Central memory CD4-positive, alpha-beta T cell (primary cell): ENCODE results near the gene STK38L.
"Not testable (repeated sequence)": the region's sequence is repeated elsewhere in the genome, so short reads cannot be mapped to it uniquely, and the experiment has no call there.

Experiments used
- DNase-seq: peaks from one replicate; pipeline ENCODE4 v3.0.0; 2022

The STK38L gene

DNA sequence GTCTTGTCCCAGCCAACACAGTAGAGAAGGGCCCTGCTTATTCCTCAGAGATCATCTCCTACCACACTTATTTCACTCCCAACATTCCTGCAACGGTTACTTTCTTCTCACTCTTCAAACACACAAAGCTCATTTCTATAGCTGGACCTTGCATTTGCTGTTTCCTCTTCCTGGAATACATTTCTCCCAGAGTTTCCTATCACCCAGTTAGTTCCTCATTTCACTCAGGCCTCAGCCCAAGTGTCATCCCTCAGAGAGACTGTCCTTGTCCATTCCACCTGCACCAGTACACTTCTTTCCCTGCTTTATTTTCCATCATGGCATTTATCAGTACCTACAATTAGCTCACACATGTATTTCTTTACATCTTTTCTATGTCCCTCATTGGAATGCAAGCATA lies 14.7 kb upstream of the STK38L start:
- no peak for DNase-seq

DNA sequence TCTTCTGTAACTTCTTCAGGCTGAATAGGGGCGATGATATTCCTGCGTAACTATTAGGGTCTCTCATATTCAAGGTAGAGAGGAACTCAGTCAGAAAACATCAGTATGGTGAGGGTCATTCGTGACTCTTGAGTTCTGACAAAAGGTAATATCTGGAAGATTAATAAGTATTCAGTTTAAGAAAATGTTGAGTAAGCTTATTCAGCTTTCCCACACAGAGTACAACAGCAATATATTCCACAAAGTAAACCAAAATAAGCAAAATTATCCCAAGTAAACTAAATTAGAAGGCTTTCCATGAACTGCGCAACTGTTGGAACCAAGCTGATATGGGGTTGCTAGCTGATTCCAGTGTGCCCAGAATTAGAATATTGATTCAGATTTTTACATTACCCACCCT lies 12.7 kb upstream of the STK38L start:
- DNase-seq, result not testable (repeated sequence)

DNA sequence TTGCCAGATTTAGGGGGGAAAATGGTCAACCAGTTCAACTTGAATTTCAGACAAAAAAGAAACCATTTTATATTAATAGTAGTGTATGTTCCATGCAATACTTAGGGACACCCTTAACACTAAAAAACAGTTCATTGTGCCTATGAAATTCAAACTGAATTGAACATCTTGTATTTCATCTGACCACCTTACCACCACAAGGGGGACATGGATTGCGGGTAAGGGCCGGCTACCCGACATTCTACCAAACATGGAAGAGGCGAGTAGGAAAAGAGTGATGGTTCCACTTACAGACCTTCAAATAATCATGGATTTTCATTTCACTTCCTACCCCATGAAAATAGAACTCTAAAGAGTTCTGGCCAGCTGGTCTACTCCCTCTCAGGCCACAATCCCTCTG lies 10.3 kb upstream of the STK38L start:
- DNase-seq, result no peak

DNA sequence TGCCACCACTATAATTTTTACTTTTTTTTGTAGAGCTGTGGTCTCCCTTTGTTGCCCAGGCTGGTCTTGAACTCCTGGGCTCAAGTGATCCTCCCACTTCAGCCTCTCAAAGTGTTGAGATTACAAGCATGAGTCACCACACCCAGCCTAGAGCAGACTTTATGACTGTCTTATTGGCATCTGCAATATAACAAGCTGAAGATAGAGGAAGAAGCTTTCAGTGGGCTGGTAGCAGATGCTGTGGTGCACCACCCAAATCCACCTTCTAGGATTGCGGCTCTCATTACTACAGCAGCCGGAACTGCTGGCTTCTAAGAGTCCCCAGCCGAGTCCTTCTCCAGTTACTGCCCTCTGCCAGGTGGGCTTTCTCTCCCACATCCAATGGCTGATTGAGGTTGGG lies 7.6 kb upstream of the STK38L start:
- no peak for DNase-seq

DNA sequence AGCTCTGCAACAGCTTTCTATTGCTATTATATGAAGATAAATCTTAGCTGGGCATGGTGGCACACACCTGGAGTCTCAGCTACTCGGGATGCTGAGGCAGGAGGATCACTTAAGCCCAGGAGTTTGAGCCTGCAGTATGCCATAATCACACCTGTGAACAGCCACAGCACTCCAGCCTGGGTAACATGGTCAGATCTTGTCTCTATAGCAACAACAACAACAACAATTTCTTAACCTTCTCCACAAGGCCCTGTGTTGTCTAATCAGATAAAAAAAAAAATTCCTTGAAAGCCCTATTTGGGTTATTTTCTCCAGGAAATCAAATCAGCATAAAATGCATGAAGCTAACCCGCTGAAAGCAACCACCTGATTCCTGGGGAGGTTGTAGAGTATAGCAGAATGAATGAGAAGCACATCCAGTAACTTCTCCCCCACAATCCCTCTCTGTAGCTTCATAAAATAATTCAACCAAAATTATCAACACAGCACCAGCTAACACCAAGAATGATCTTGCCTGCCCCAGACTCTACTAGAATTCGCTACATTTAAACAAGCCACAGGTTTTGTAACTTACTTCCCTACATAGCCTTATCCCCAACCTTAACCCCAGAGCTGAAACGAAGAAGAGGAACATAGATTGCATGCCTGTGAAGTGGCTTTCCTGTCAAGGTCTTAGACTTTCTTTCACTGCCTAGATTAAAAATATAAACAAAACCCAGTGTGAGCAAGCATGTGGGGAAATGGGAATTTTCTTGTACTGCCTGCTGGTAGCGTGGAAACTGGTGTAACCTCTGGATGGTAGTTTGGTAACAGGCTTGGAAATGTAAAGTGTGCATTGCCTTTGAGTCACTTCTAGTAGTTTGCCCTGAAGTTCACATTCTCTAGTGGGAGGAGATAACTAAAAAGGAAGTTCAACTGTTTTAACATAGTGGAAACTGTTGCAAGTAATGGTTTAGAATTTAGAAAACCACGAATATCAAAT lies 6.0 kb upstream of the STK38L start:
- DNase-seq, result no peak

DNA sequence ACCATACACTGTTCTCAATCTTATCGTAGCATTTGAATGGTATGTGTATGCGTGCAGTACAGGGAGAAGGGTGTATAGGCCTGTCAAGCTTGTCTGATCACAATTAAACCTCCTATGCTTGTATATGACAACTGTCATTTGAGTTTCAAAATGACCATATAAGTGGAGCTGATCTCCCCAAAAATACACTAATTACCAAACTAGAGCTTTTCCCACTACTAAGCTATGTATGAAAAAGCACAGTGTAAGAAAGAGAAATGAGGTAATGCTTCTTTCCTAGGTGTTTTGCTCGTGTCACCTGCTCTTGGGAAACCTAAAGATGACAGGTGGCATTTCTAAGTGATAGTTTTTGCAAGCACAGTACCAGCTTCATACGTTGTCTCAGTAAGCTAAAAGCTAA lies 1.1 kb upstream of the STK38L start:
- DNase-seq, result no peak

DNA sequence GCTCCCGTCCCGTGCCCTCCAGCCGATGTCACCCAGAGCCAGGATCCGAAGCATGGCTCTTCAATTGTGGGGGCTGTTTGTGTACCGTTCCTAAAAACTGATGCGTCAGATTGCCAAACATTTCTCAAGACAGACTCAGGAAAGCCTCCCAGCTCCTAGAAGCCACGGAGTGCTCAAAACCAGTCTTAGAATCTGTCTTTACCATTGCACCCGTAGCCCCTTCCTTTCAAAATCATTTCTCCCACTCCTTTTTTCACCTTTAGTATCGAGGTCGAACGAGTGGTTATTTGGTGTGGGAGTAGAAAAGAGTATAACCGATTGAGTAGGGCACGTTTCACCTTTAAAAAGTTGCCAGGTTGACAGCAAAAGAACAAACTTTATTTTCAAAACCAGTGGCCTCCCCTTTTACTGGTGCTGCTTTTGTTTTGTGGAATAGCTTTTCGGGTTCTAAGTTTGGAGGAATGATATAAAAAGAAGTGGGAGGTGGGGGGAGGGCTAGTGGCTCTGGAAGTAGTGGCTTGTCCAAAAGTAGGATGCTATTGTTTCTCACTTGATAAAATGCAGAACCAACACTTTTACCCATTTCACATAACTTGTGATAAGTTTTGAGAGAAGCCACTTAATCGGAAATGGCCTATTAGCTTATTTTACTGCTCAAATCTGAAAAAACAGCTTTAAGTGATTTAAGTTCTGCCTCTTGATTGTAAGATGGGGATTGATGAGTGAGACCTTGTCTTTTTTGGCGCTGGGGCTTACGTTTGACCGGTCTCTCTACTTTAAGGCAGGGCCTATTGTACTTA lies 803 bp downstream of the STK38L start:
- no peak for DNase-seq

DNA sequence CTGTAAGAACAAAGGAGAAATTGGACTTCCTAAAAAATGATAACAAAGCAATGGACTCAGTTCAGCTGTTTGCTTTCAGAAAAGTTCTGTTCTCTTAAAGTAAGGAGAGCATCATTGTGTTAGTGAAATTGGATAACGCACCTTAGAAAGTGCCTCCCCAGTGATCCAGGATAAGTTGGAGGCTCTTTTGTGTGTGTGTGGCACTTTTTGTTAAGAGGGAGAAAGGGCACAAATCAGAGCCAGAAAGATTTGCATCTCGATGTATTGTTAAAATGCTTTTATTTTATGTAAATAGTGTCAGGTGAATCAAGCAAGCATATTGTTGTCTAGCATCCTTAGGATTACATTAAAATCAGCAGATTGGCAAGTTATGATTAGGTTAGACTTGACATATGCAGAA lies 2.1 kb downstream of the STK38L start:
- no peak for DNase-seq

DNA sequence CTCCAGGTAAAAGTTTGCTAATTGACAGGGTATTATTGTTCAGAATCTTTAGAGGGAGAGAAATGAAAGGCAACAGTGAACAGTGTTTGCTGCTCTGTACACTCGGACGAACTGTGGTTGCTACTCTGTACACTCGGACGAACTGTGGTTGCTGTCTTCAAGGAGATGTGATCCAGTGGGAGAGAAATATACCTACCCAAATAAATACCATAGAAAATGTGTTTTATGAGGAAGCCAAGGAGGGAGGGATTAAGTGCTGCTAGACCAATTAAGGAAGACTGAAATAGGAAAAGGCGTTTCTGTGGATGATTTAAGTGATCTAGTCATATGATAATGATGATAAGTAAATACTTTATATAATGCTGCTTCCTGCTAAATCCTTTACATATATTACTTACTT lies 2.7 kb downstream of the STK38L start:
- DNase-seq, result no peak

DNA sequence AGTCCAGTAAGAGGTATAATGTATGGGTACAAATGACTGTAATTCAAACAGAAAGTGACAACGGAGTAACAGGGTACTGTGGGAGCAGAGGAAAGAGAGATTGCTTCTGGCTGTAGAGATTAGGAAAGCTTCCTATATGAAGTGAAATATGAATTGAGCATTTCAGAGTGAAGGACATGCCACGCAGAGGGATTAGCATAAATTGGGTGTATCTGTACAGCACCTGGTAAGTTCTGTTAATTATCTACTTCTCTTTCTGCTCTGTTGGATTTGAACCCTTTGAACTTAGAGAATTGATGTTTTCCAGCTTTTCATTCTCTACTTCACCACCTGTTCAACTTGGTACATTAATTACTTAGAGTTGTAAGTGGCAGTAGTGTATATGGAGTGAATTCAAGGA lies 8.8 kb downstream of the STK38L start:
- DNase-seq, result no peak

DNA sequence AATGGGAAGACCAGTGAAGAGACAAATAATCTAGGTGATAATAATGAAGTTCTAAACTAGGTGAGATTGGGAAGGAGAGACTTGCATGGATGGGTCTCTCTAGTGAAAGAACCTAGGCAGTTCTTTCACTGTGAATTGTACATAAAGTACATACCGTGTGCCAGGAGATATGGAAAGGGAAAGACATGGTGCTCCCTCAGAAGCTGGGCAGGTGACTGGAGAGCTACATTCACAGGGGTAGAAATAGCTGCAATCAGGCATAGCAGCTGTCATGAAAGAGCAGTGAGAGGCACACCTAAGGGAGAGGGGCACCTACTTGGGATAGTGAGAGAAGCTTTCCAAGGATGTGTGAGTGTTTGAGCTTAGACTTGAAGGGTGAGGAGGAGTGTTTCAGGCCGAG lies 9.3 kb downstream of the STK38L start:
- no peak for DNase-seq

DNA sequence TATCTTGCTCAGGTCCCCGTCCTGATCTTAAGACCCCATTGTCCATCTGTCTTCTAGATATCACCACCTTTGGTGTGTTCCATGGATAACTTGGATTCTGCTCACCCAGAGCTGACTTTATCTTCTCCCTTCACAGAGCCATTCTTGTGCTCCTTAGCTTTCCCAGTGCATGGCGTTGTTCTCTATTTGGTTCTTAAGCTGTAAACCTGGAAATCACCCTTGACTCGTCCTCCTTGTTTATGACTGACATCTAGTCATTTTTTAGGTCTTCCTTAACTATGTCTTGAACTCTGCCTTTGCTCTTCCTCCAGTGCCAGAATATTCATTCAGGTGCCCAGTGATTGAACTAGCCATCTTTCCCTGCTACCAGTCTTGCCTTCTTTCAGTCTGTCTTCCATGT lies 11.7 kb downstream of the STK38L start:
- no peak for DNase-seq

DNA sequence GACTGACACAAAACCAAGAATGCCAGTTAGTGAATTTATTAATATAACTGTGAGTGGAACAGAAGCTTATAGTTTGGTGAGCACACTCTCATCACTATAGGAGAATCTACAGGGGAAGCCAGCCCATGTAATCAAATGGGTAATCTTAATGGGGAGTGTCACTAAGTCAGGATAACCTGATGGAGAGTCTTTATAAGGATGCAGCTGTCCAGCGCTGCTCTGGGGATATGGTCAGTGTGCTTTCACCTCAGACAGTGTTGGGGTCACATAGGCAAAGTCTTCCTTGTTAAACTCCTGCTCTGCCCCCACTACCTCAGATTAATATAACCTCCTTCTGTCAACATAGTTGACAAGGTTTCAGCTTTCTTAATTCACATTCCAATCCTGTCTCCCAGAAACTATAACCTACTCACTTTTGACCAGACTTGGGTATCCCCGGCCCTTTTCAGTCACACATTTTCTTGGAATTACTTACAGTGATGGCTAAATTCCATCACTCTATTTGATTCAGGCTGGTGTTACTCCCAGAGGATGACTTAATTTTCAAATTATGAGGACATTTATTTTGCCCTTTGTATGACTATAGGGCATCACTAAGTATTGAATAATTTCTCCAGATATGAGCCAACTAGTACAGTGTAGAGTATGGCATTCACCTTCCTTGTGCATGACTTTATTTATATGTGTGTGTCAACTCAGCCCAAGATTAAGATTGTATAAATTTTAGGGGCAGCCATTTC lies 13.2 kb downstream of the STK38L start:
- no peak for DNase-seq

DNA sequence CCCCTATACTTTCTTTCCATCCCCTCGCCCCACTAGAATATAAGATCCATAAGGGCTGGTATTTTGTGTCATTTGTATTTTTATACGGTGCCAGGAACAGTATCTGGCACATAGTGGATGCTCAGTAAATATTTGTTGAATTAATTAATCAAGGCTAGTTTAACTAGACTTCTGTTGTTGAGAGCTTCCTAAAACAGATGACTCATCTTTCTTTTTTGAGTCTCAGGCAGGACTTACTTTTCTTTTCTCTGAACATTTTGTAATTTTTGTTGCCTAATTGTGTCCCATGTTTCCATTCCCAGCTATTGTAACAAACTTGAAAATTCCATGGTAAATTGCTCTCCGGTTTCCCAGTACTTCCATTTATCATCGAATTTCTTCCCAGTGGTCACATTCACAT lies 16.7 kb downstream of the STK38L start:
- no peak for DNase-seq

DNA sequence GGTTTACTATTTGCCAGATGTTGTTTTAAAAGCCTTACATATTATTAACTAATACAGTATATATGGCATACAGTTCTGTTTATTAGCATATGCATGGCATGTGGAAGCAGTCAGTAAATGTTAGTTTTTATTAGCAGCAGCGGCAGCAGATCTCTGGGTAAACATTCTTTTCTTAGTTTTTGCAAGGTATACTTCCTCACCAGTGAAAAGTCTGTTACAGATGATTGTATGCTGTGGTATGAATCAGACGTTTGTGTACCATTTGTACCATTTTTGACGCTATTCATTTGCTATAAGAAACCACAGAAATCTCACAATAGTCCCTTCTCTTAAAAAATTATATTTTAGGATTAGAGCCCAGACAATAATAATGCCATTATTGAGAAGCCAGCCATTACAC lies 17.8 kb downstream of the STK38L start:
- no peak for DNase-seq

DNA sequence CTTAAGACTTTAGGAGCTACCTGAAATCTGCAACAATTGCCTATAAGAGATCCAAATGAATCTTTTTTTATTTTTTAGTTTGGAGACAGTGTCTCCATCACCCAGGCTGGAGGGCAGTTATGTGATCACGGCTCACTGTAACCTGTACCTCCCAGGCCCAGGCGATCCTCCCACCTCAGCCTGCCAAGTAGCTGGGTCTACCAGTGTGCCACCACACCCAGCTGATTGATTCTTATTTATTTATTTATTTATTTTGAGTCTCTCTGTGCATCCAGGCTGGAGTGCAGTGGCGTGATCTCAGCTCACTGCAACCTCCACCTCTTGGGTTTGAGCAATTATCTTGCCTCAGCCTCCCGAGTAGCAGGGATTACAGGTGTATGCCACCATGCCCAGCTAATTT lies 26.1 kb downstream of the STK38L start:
- no peak for DNase-seq

DNA sequence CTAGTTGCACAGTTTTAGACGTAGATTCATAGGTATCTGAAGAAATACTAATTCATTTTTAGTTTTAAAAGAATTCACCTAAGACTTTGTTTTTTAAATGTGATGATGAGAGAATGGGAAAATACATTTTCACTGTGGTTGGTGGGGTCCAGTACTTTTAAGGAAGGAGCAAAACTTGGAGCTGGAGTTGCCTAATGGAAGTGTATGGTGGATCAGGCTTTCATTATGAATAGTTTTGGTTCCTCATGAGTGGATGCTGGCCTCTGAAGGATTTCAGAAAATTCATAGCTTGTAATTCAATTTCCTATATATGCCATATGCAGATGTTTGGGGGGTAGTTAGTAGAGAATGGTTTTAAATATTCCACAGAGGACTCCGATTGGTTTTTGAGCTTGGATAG lies 27.1 kb downstream of the STK38L start:
- DNase-seq, result no peak

DNA sequence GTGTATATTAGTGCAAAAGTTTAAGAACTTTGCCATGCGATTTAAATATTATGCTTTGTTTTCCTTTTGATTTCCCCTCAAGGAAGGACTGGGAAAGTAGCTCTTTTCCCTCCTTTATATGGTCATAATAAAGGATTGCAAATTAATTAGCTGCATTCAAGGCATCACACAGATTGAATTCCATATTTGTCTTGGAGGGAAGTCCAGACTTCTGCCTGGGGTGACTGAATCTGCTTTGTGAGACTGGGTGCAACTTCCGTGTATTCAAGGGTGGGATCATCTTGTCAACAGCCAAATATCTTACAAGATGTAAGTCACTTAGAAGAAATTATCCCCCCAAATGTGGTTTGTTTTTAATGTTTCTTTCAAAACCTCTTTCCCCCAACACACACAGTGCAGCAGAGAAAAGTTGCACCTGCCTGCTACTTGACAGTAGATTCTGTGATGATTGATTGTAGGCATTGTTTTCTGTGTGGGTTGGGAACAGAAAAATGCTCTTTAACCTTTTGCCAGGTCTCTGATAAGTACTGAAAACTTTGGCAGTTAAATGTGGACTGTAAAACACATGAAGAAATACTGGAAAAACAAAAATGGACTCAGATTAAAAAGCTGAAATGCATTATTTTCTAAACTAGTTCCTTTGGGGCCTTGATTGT lies 28.4 kb downstream of the STK38L start:
- DNase-seq, result no peak

DNA sequence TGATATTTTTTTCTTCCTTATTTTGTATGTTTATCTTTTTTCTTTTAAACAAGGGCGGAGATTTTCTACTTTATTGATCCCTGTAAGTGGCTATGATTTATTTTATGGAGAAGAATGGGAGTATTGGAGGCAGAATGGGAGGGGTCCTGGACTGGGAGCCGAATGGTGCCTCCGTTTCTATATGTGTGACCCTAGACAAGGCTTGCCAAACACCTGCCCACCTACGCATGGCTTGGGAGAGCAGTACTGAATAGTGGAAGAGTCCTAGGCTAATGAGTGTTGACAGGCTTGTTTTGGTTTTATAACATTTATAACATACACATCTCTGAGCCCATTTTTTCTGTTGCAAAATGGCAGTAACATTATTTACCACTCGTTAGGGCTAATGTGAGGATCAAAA lies 29.0 kb downstream of the STK38L start:
- no peak for DNase-seq

DNA sequence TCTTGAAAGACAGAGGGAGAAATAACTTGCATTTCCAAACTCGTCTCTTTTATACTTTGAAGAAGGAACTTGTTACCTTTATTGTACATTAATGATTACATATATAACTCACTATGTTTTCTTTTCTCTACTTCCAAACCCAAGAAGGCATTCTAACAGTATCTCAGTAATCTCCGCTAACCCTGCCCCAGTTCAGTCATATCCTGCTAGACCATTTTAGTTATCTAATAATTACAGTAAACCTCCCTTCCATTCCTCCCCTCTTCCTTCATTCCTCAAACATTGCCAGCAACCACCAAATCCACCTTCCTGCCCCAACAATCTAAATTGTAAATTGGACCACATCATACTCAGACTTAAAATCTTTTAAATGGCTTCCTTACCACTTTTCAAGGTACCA lies 30.6 kb downstream of the STK38L start:
- DNase-seq, result no peak

DNA sequence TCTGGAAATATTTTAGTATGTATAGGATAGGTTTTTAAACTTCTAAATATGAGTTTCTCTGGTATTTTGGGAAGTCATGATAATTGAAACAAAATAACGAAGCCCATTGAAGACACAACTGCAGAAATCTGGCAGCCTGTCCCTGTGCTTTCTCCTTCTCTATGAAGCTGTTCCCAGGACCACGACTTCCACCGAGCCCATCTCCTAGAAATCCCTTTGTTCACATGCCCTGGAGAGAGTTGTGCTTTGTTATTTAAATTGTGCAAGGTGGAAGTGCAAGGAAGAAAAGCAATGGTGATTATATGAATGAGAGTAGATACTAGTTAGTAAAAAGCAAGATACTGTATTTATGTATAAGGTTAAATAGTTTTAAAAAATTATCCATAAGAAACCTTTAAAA lies 32.2 kb downstream of the STK38L start:
- no peak for DNase-seq

DNA sequence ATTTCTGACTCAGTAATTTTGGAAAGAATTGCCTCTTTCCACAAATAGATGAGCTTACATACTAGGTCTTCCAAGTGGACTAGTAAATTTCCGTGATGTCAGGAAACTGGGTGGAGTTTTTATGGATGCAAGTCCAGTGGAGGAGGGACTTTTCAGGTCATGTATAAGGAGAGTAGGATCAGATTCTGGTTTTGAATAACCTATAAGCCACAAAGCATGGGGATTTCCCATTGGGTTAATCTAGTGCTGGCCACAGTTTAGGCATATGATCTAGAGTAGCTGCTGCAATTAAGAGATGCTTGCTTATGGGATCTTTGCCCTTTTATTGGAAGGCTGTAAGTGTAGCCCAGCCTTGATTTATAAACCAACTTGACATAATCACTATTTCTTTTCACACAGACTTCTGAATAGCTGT lies 33.8 kb downstream of the STK38L start:
- DNase-seq, result no peak

DNA sequence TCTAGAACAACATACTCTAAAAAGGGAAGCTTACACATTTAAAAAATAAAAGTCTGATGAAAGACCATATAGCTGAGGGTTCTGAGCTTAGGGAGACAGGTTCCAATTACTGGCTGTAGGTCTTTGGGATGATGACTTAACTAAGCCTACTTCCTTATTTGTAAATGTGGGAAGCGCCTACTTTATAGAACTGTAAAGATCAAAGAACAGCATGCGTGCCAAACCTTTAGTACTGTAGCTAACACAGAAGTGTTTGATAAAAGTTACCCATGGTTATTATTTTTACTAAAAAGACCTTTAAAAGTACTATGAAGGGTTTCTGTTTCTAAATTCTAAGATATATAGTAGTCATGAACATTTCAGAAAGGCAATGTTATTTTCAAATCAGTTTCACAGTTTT lies 35.7 kb downstream of the STK38L start:
- DNase-seq, result no peak
